NT2/D1 (cell line): ENCODE measurements around the gene ZMYND19.
"Not testable (repeated sequence)": the region's sequence is repeated elsewhere in the genome, so short reads cannot be mapped to it uniquely, and the experiment has no call there.

Experiments used
- SUZ12 ChIP-seq: IDR thresholded peaks from 2 replicates; pipeline ENCODE4 v1.6.1; 2011; ENCODE audit not compliant: insufficient read length, insufficient read depth; ENCODE audit errors: extremely low read depth
- YY1 ChIP-seq: IDR thresholded peaks from 2 replicates; pipeline ENCODE4 v1.6.1; 2011; ENCODE audit not compliant: insufficient read length, insufficient read depth
- ZNF274 ChIP-seq: IDR thresholded peaks from 2 replicates; pipeline ENCODE4 v1.6.1; 2011; ENCODE audit warnings: mild to moderate bottlenecking, low read depth, low read length

DNA sequence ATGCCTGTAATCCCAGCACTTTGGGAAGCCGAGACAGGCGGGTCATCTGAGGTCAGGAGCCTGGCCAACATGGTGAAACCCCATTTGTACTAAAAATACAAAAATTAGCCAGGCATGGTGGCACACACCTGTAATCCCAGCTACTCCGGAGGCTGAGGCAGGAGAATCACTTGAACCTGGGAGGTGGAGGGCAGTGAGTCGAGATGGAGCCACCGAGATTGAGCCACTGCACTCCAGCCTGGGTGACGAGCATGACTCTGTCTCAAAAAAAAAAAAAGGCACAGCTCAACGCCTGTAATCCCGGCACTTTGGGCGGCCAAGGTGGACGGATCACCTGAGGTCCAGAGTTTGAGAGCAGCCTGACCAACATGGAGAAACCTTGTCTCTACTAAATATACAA, 36.7 kb downstream of the ZMYND19 start:
- not testable (repeated sequence) for TF ChIP-seq SUZ12, YY1, ZNF274
